Ishikawa (cell line): ENCODE results near the gene GDPD5.

Source experiments
- CEBPB ChIP-seq: IDR thresholded peaks from 2 replicates; pipeline ENCODE4 v1.6.1; 2012
- CREB1 ChIP-seq: IDR thresholded peaks from 2 replicates; pipeline ENCODE4 v1.6.1; 2012; ENCODE audit warnings: low read depth
- EGR1 ChIP-seq: IDR thresholded peaks from 2 replicates; pipeline ENCODE4 v1.6.1; 2012
- EP300 ChIP-seq: IDR thresholded peaks from 2 replicates; pipeline ENCODE4 v1.6.1; 2012; ENCODE audit warnings: borderline replicate concordance
- FOXM1 ChIP-seq: IDR thresholded peaks from 2 replicates; pipeline ENCODE4 v1.6.1; 2012; ENCODE audit warnings: low read depth, borderline replicate concordance
- NFIC ChIP-seq: IDR thresholded peaks from 2 replicates; pipeline ENCODE4 v1.6.1; 2012
- RAD21 ChIP-seq: IDR thresholded peaks from 2 replicates; pipeline ENCODE4 v1.6.1; 2012; ENCODE audit warnings: low read depth
- TAF1 ChIP-seq: IDR thresholded peaks from 2 replicates; pipeline ENCODE4 v1.6.1; 2012; ENCODE audit warnings: low read depth, mild to moderate bottlenecking
- TCF12 ChIP-seq: IDR thresholded peaks from 2 replicates; pipeline ENCODE4 v1.6.1; 2012; ENCODE audit warnings: low read depth
- TEAD4 ChIP-seq: IDR thresholded peaks from 2 replicates; pipeline ENCODE4 v1.6.1; 2012
- YY1 ChIP-seq: IDR thresholded peaks from 2 replicates; pipeline ENCODE4 v1.6.1; 2012; ENCODE audit warnings: low read depth
- ZBTB7A ChIP-seq: IDR thresholded peaks from 2 replicates; pipeline ENCODE4 v1.6.1; 2012; ENCODE audit warnings: low read depth
- TF ChIP-seq, protein P1 (sequence below): IDR thresholded peaks from 2 replicates; pipeline ENCODE4 v1.6.1; 2012; ENCODE audit warnings: low read depth, mild to moderate bottlenecking
- TF ChIP-seq, protein P2 (sequence below): IDR thresholded peaks from 2 replicates; pipeline ENCODE4 v1.6.1; 2012
- TF ChIP-seq, protein P3 (sequence below): IDR thresholded peaks from 2 replicates; pipeline ENCODE4 v1.6.1; 2012

GDPD5 gene

DNA sequence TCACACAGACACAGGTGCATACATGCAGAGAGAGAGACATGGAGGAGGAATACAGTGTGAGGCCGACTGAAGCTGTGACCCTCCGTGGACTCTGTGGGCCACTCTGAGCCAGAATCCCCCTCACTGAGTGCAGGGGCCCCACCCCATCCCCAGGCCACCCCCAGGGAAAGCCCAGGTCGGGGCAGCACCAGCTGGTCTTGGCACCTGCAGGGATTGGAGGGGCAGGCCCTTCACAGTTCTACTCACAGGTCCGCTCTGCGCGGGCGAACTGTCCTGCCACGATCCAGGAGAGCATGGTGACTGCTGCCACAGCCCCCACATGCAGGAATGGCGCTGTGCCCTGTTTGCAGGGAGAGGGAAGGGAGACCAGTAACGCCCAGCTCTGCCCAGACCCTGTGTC, 76.5 kb downstream of the GDPD5 start:
- no peak for TF ChIP-seq CREB1
- TF ChIP-seq EP300: no peak
- TF ChIP-seq TCF12: no peak
- no peak for TF ChIP-seq FOXM1
- no peak for TF ChIP-seq EGR1
- no peak for TF ChIP-seq RAD21
- TF ChIP-seq, protein P1, sequence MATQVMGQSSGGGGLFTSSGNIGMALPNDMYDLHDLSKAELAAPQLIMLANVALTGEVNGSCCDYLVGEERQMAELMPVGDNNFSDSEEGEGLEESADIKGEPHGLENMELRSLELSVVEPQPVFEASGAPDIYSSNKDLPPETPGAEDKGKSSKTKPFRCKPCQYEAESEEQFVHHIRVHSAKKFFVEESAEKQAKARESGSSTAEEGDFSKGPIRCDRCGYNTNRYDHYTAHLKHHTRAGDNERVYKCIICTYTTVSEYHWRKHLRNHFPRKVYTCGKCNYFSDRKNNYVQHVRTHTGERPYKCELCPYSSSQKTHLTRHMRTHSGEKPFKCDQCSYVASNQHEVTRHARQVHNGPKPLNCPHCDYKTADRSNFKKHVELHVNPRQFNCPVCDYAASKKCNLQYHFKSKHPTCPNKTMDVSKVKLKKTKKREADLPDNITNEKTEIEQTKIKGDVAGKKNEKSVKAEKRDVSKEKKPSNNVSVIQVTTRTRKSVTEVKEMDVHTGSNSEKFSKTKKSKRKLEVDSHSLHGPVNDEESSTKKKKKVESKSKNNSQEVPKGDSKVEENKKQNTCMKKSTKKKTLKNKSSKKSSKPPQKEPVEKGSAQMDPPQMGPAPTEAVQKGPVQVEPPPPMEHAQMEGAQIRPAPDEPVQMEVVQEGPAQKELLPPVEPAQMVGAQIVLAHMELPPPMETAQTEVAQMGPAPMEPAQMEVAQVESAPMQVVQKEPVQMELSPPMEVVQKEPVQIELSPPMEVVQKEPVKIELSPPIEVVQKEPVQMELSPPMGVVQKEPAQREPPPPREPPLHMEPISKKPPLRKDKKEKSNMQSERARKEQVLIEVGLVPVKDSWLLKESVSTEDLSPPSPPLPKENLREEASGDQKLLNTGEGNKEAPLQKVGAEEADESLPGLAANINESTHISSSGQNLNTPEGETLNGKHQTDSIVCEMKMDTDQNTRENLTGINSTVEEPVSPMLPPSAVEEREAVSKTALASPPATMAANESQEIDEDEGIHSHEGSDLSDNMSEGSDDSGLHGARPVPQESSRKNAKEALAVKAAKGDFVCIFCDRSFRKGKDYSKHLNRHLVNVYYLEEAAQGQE: no peak
- TF ChIP-seq, protein P2, sequence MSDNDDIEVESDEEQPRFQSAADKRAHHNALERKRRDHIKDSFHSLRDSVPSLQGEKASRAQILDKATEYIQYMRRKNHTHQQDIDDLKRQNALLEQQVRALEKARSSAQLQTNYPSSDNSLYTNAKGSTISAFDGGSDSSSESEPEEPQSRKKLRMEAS: no peak
- no peak for TF ChIP-seq YY1

DNA sequence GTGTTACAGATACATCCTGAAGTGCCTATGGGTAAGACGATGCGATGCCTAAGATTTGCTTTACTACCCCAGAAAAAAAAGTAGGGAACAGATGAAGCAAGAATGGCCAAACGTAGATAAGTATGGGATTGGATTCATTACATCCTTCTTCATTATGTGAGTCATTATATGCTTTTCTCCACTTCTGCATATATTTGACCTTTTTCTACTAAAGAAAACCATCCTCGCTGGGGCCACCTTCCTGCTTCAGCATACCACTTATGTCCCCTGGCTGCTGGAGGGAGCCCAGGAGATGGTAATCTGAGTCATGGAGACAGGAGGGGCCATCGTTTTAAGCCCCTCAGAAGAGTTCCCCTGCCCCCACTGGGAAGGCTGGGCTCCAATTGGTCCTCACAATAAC, 78.3 kb downstream of the GDPD5 start:
- TF ChIP-seq ZBTB7A (no peak), CEBPB (no peak), NFIC (no peak)

DNA sequence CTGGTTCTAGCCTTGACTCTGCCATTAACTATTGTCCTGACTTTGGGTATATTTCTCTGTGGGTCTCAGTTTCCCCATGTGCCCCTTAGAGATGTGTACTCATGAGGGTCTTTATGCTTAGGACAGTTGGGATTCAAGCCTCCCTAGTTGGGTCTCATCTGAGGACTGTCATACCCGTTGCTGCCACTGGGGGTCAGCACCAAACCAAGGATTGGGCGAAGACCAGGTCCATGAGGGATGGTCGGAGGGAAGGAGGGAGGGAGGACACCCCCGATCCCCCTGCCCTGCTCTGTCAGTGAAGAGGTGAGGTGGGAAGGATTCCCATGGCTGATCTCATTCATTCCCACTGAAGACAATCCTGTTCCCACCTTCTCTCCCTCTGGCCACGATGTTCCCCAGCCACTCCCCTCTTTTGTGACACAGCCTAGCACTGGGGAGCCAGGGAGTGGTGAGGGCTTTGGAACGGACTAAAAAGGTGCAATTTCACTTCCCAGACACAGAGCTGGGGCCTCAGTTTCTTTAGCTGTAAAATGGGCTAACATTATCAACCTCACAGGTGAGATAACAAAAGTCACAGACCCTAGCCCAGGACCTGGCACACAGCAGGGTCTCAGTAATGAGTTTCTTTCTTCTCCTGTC, 80.3 kb downstream of the GDPD5 start:
- TF ChIP-seq TCF12: no peak
- TF ChIP-seq YY1: no peak
- no peak for TF ChIP-seq CEBPB
- peak; percentile 99 for TF ChIP-seq RAD21

DNA sequence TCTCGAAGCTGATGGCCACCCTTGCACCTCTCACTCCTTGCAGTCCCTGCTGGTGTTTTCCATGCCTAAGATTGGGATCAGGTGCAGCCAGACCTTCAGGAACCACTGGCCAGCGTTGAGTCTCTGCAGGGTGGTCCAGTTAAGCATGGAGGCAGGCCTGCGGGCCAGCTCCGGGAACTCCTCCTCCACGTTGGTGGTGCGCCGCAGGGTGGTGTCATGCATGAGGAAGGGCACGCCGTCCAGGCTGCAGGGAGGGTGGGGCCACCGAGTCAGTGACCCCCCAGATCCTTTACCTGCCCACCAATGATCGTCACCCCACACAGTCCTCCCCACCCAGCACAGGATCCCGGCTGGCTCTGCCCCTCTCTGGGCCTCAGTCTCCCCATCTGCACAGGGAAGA, 82.7 kb downstream of the GDPD5 start:
- no peak for TF ChIP-seq RAD21
- no peak for TF ChIP-seq CEBPB
- TF ChIP-seq EGR1: no peak
- TF ChIP-seq, protein P2: no peak
- no peak for TF ChIP-seq YY1
- no peak for TF ChIP-seq ZBTB7A
- no peak for TF ChIP-seq TAF1
- no peak for TF ChIP-seq TCF12
- TF ChIP-seq TEAD4: no peak
- TF ChIP-seq CREB1: no peak

DNA sequence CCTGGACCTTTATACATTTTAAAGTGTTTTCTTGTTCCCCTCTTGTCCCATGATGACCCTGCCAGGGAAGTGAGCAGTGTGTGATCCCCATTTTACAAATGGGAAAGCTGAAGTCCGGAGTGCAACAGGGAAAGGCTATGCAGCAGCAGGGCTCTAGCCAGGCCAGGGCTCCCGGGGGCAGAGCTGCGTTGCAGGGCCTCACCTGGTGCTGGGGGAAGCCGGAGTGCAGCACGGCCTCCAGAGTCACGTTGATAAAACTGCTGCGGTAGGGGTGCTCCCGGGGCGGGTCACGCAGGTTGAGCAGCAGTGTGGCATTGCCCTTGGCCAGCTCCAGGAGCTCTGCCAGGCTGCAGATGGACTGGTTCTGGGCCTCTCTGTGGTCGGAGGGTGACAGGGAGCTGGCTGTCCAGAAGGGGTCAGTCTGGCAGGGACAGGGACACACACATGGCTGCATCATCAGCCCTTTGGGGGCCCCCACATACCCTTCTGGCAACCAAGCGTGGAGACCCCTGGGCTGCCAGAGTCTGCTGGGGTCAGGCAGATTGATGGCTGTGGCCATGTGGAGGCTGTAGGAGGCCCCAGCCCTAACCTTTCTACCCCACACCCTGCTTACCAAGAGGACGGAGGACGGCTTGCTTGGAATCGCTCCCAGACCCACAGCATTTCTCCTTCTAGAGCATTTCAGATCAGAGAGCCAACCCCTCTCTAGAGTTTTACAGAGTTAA, 83.4 kb downstream of the GDPD5 start:
- TF ChIP-seq, protein P3, sequence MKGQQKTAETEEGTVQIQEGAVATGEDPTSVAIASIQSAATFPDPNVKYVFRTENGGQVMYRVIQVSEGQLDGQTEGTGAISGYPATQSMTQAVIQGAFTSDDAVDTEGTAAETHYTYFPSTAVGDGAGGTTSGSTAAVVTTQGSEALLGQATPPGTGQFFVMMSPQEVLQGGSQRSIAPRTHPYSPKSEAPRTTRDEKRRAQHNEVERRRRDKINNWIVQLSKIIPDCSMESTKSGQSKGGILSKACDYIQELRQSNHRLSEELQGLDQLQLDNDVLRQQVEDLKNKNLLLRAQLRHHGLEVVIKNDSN: no peak
- TF ChIP-seq, protein P1: no peak
- TF ChIP-seq RAD21: no peak
- TF ChIP-seq TAF1: no peak
- TF ChIP-seq EGR1: no peak
- no peak for TF ChIP-seq FOXM1

DNA sequence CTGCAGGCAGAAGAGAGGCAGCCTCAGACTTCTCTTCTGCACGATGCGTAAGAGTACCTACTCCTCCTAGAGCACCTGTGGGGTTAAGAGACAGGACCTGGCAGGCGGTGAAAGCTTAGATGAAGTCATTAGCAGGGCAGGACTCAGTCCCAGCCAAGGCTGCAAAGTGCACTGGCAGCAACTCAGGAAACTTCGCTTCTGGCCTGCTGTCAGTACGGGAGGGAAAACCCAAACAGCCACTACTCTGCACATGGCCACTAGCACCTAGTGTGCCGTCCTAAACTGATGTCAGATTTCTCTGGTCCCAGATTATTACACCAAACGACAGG, 84.0 kb downstream of the GDPD5 start:
- TF ChIP-seq TAF1 (no peak), EGR1 (no peak), TCF12 (no peak), TEAD4 (no peak), EP300 (no peak), CREB1 (no peak), RAD21 (no peak), ZBTB7A (no peak), NFIC (no peak)
- TF ChIP-seq, protein P2: no peak
- TF ChIP-seq, protein P3: no peak
- TF ChIP-seq, protein P1: no peak
